Activated CD8-positive, alpha-beta T cell treated with anti-CD3 and anti-CD28 coated beads for 36 hours (primary cell): Measurements from ENCODE around the gene LRRC4C. TPM values are rescaled to one million over a fixed set of nuclear protein-coding genes. Genes with fewer than 3 reads are reported as not detected.

ENCODE experiments used
- ATAC-seq: fragments of 200-7000 bp; cut with Tn5 transposase; one replicate; pipeline ENCODE4 v1.10.0; 2021; ENCODE audit warnings: mild to moderate bottlenecking, moderate library complexity
- CTCF ChIA-PET: fragments of 350-600 bp; sonication (Branson Sonifier 250); formaldehyde crosslinking; loops from one replicate; lab custom pipeline; 2021; ENCODE audit warnings: antibody characterized with exemption; lab: Charles Lee
- POLR2A ChIA-PET: fragments of 350-600 bp; sonication (Branson Sonifier 250); formaldehyde crosslinking; loops from one replicate; lab custom pipeline; 2021; ENCODE audit warnings: antibody characterized with exemption; lab: Charles Lee
- DNase-seq: peaks from one replicate; pipeline ENCODE4 v3.0.0-alpha.2; 2020
- H3K27ac Mint-ChIP-seq: one replicate; pipeline ENCODE4 v1.8.0; 2021; ENCODE audit warnings: mild to moderate bottlenecking, mixed read lengths
- H3K27me3 Mint-ChIP-seq: one replicate; pipeline ENCODE4 v1.8.0; 2021; ENCODE audit warnings: mixed read lengths
- H3K36me3 Mint-ChIP-seq: one replicate; pipeline ENCODE4 v1.8.0; 2021; ENCODE audit warnings: low read depth, mixed read lengths
- H3K4me1 Mint-ChIP-seq: one replicate; pipeline ENCODE4 v1.8.0; 2021; ENCODE audit warnings: low read depth, mixed read lengths
- H3K4me3 Mint-ChIP-seq: one replicate; pipeline ENCODE4 v1.8.0; 2021; ENCODE audit warnings: mild to moderate bottlenecking, moderate library complexity, mixed read lengths
- H3K9me3 Mint-ChIP-seq: one replicate; pipeline ENCODE4 v1.8.0; 2021; ENCODE audit warnings: mixed read lengths
- CTCF ChIP-seq: fragments of 200-600 bp; IDR thresholded peaks from one replicate; pipeline ENCODE4 v1.8.0; 2022; ENCODE audit warnings: antibody characterized with exemption, mild to moderate bottlenecking
- intact Hi-C: fragments of 100-400 bp; cut with micrococcal nuclease; formaldehyde crosslinking; loops from one replicate; pipeline ENCODE4 v1.10.0; 2022
- total RNA-seq, 2 experiments: library from RNA; stranded (reverse); gene quantifications; one replicate each; pipeline ENCODE4 v1.2.3, GENCODE V29; 2021

LRRC4C gene
- total RNA-seq, 2 experiments from 2014 or later, result not detected

GRCh38 chr11:40315122-40315521 is 1144.3 kb downstream of the LRRC4C start:
- H3K27me3 Mint-ChIP-seq, result no peaks in the 10 kb centered on the region
- no peak overlapping the region for H3K27ac Mint-ChIP-seq
- ChIA-PET POLR2A (no interaction called here), CTCF (no interaction called here)
- H3K36me3 Mint-ChIP-seq, result no peaks in the 10 kb centered on the region
- DNase-seq (no peak), ATAC-seq (no peak)
- intact Hi-C loops, result no loop called here
- H3K9me3 Mint-ChIP-seq, result peaks cover 6% of the 10 kb centered on the region
- no peaks in the 10 kb centered on the region for H3K4me1 Mint-ChIP-seq
- no peak overlapping the region for H3K4me3 Mint-ChIP-seq
- TF ChIP-seq CTCF, result no peak

- ChIA-PET CTCF (no interaction called here), POLR2A (no interaction called here)
- DNase-seq (no peak), ATAC-seq (no peak)
- TF ChIP-seq CTCF, result no peak
- Mint-ChIP-seq H3K27ac (no peak overlapping the region), H3K27me3 (no peaks in the 10 kb centered on the region), H3K9me3 (peaks cover 6% of the 10 kb centered on the region), H3K36me3 (no peaks in the 10 kb centered on the region), H3K4me1 (no peaks in the 10 kb centered on the region), H3K4me3 (no peak overlapping the region)
- intact Hi-C loops, result no loop called here
These were observed 1145.1 kb downstream of the LRRC4C start for GRCh38 chr11:40314327-40314726.

- no peaks in the 10 kb centered on the region for H3K4me1 Mint-ChIP-seq
- peak; percentile 21 for TF ChIP-seq CTCF
- H3K27ac Mint-ChIP-seq, result no peak overlapping the region
- intact Hi-C loops, result no loop called here
- H3K4me3 Mint-ChIP-seq, result no peak overlapping the region
- ChIA-PET POLR2A (no interaction called here), CTCF (interaction anchor here (5.3 kb wide), 1 partner anchor 12 kb away, joined by 22 read pairs; no protein-coding TSS in a partner anchor)
- DNase-seq (no peak), ATAC-seq (no peak)
- no peaks in the 10 kb centered on the region for H3K36me3 Mint-ChIP-seq
- H3K27me3 Mint-ChIP-seq, result no peaks in the 10 kb centered on the region
- H3K9me3 Mint-ChIP-seq, result peaks cover 1% of the 10 kb centered on the region
These were observed 1152.4 kb downstream of the LRRC4C start for GRCh38 chr11:40306938-40307548.

GRCh38 chr11:40302669-40303068 is 1156.8 kb downstream of the LRRC4C start:
- Mint-ChIP-seq H3K27ac (no peak overlapping the region), H3K9me3 (peaks cover 10% of the 10 kb centered on the region), H3K4me1 (no peaks in the 10 kb centered on the region), H3K4me3 (no peak overlapping the region), H3K36me3 (no peaks in the 10 kb centered on the region), H3K27me3 (no peaks in the 10 kb centered on the region)
- TF ChIP-seq CTCF, result no peak
- intact Hi-C loops, result no loop called here
- DNase-seq (no peak), ATAC-seq (no peak)
- POLR2A ChIA-PET, result no interaction called here
- CTCF ChIA-PET, result no interaction called here

- ATAC-seq (no peak), DNase-seq (no peak)
- Mint-ChIP-seq H3K27ac (no peak overlapping the region), H3K9me3 (peaks cover 15% of the 10 kb centered on the region), H3K4me1 (peaks cover 4% of the 10 kb centered on the region), H3K27me3 (peaks cover 14% of the 10 kb centered on the region), H3K4me3 (no peak overlapping the region), H3K36me3 (peaks cover 3% of the 10 kb centered on the region)
- CTCF ChIA-PET, result interaction anchor here (3.8 kb wide), 1 partner anchor 11 kb away, joined by 22 read pairs; no protein-coding TSS in a partner anchor
- POLR2A ChIA-PET, result no interaction called here
- intact Hi-C loops, result no loop called here
- no peak for TF ChIP-seq CTCF
These were observed 1164.0 kb downstream of the LRRC4C start for GRCh38 chr11:40295466-40295865.
